Endothelial cell (in vitro differentiated cells): ENCODE results near the gene MAP4K3. TPM values are rescaled to one million over a fixed set of nuclear protein-coding genes. Genes with fewer than 3 reads are reported as not detected.

Source experiments
- DNase-seq: peaks from one replicate; pipeline ENCODE4 v3.0.0; 2021; ENCODE audit warnings: low spot score
- H3K27ac Mint-ChIP-seq: one replicate; pipeline ENCODE4 v1.8.0; 2021; ENCODE audit warnings: mixed read lengths, inconsistent platforms; ENCODE audit not compliant: unreplicated experiment
- H3K27me3 Mint-ChIP-seq: one replicate; pipeline ENCODE4 v1.8.0; 2021; ENCODE audit warnings: mild to moderate bottlenecking, moderate library complexity, mixed read lengths, inconsistent platforms; ENCODE audit not compliant: unreplicated experiment
- H3K36me3 Mint-ChIP-seq: one replicate; pipeline ENCODE4 v1.8.0; 2021; ENCODE audit warnings: mild to moderate bottlenecking, low read depth, mixed read lengths, inconsistent platforms; ENCODE audit not compliant: unreplicated experiment
- H3K4me1 Mint-ChIP-seq: one replicate; pipeline ENCODE4 v1.8.0; 2021; ENCODE audit warnings: mild to moderate bottlenecking, mixed read lengths, inconsistent platforms; ENCODE audit not compliant: unreplicated experiment
- H3K4me3 Mint-ChIP-seq: one replicate; pipeline ENCODE4 v1.8.0; 2021; ENCODE audit warnings: mild to moderate bottlenecking, mixed read lengths, inconsistent platforms; ENCODE audit not compliant: unreplicated experiment
- H3K9me3 Mint-ChIP-seq: one replicate; pipeline ENCODE4 v1.8.0; 2021; ENCODE audit warnings: mixed read lengths, inconsistent platforms; ENCODE audit not compliant: unreplicated experiment
- CTCF ChIP-seq: fragments of 200-600 bp; sonication (generic); IDR thresholded peaks from one replicate; pipeline ENCODE4 v1.5.0; 2021; ENCODE audit warnings: antibody characterized with exemption; ENCODE audit not compliant: unreplicated experiment
- total RNA-seq: library from RNA; stranded (reverse); fragmentation: NEBNext Ultra II Directional; extraction: Animal tissue kit (Norgen Biotek cat#: 25700); gene quantifications from one replicate; pipeline ENCODE4 v1.2.1, GENCODE V29; 2021; ENCODE audit not compliant: unreplicated experiment

The MAP4K3 gene
- total RNA-seq, 1 donor from 2014 or later, result 51.1 TPM

GRCh38 chr2:39264733-39265132, 172.4 kb downstream of the MAP4K3 start:
- Mint-ChIP-seq H3K36me3 (no peaks in the 10 kb centered on the region), H3K27ac (no peak overlapping the region), H3K4me3 (no peak overlapping the region), H3K27me3 (peaks cover 1% of the 10 kb centered on the region), H3K9me3 (no peaks in the 10 kb centered on the region), H3K4me1 (peaks cover 17% of the 10 kb centered on the region)
- no peak for TF ChIP-seq CTCF
- DNase-seq, result no peak

- H3K27me3 Mint-ChIP-seq, result peaks cover 1% of the 10 kb centered on the region
- H3K9me3 Mint-ChIP-seq, result no peaks in the 10 kb centered on the region
- no peak overlapping the region for H3K4me3 Mint-ChIP-seq
- TF ChIP-seq CTCF, result no peak
- peaks cover 4% of the 10 kb centered on the region for H3K4me1 Mint-ChIP-seq
- no peak overlapping the region for H3K27ac Mint-ChIP-seq
- no peak for DNase-seq
- peaks cover 6% of the 10 kb centered on the region for H3K36me3 Mint-ChIP-seq
These were observed 177.0 kb downstream of the MAP4K3 start for GRCh38 chr2:39260087-39260486.

GRCh38 chr2:39256040-39256439, 181.0 kb downstream of the MAP4K3 start:
- Mint-ChIP-seq H3K4me3 (no peak overlapping the region), H3K27ac (no peak overlapping the region), H3K4me1 (no peaks in the 10 kb centered on the region), H3K36me3 (peaks cover 35% of the 10 kb centered on the region), H3K9me3 (no peaks in the 10 kb centered on the region), H3K27me3 (no peaks in the 10 kb centered on the region)
- no peak for DNase-seq
- TF ChIP-seq CTCF, result no peak

GRCh38 chr2:39252888-39253518, 184.1 kb downstream of the MAP4K3 start:
- Mint-ChIP-seq H3K27me3 (no peaks in the 10 kb centered on the region), H3K36me3 (peaks cover 44% of the 10 kb centered on the region), H3K9me3 (no peaks in the 10 kb centered on the region), H3K4me1 (no peaks in the 10 kb centered on the region), H3K4me3 (no peak overlapping the region), H3K27ac (no peak overlapping the region)
- DNase-seq, result no peak
- no peak for TF ChIP-seq CTCF

- no peak for TF ChIP-seq CTCF
- no peak for DNase-seq
- no peak overlapping the region for H3K4me3 Mint-ChIP-seq
- no peak overlapping the region for H3K27ac Mint-ChIP-seq
- peaks cover 35% of the 10 kb centered on the region for H3K36me3 Mint-ChIP-seq
- peaks cover 13% of the 10 kb centered on the region for H3K27me3 Mint-ChIP-seq
- H3K9me3 Mint-ChIP-seq, result no peaks in the 10 kb centered on the region
- H3K4me1 Mint-ChIP-seq, result no peaks in the 10 kb centered on the region
These were observed 189.5 kb downstream of the MAP4K3 start for GRCh38 chr2:39247512-39248043.
